Chondrocyte (in vitro differentiated cells): ENCODE data around the gene RO60. TPM values are rescaled to one million over a fixed set of nuclear protein-coding genes. Genes with fewer than 3 reads are reported as not detected.

Experiments used
- DNase-seq: peaks from one replicate; pipeline ENCODE4 v3.0.0; 2021; ENCODE audit warnings: mixed read lengths, low spot score
- H3K27ac Mint-ChIP-seq: one replicate; pipeline ENCODE4 v1.8.0; 2021; ENCODE audit warnings: mild to moderate bottlenecking, moderate library complexity, mixed read lengths; ENCODE audit not compliant: unreplicated experiment
- H3K27me3 Mint-ChIP-seq: 2 replicates; pipeline ENCODE4 v1.8.0; 2021; ENCODE audit warnings: low read depth, mixed read lengths
- H3K36me3 Mint-ChIP-seq: 2 replicates; pipeline ENCODE4 v1.8.0; 2021; ENCODE audit warnings: low read depth, mixed read lengths
- H3K4me1 Mint-ChIP-seq: 2 replicates; pipeline ENCODE4 v1.8.0; 2021; ENCODE audit warnings: low read depth, mild to moderate bottlenecking, mixed read lengths
- H3K4me3 Mint-ChIP-seq: one replicate; pipeline ENCODE4 v1.8.0; 2021; ENCODE audit warnings: mild to moderate bottlenecking, moderate library complexity, mixed read lengths; ENCODE audit not compliant: unreplicated experiment
- H3K9me3 Mint-ChIP-seq: 2 replicates; pipeline ENCODE4 v1.8.0; 2021; ENCODE audit warnings: low read depth, mixed read lengths
- CTCF ChIP-seq: fragments of 200-600 bp; sonication (generic); IDR thresholded peaks from 2 replicates; pipeline ENCODE4 v1.5.0; 2021; ENCODE audit warnings: antibody characterized with exemption, mild to moderate bottlenecking, moderate library complexity
- total RNA-seq: library from RNA; stranded (reverse); gene quantifications from 3 replicates; pipeline ENCODE4 v1.2.1, GENCODE V29; 2021

RO60 gene
- total RNA-seq, 1 donor from 2014 or later: 91.4 TPM

DNA sequence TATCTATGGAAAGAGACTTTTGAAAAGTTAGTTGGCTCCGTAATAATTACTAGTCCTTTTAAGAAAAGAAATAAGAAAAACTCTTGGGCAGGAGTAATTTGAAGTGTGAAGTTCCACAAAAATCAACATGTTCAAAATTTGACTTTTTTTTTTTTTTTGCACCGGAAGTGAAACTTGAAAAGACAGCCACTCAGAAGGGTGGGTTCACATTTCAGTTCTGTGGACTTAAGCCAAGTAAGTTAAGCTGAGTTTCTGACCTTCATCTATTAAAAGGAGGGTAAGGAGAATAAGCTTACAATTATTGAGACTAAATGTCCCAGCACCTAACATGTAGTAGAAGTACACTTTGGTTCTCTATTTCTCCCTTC, 11.0 kb downstream of the RO60 start:
- DNase-seq: no peak
- H3K36me3 Mint-ChIP-seq: no peaks in the 10 kb centered on the region
- no peaks in the 10 kb centered on the region for H3K27me3 Mint-ChIP-seq
- no peaks in the 10 kb centered on the region for H3K9me3 Mint-ChIP-seq
- peak overlapping the region; percentile 45 for H3K27ac Mint-ChIP-seq
- H3K4me3 Mint-ChIP-seq: no peak overlapping the region
- TF ChIP-seq CTCF: peak; percentile 42
- peaks cover 30% of the 10 kb centered on the region for H3K4me1 Mint-ChIP-seq

- peak overlapping the region; percentile 86 for H3K27ac Mint-ChIP-seq
- peaks cover 28% of the 10 kb centered on the region for H3K4me1 Mint-ChIP-seq
- no peak overlapping the region for H3K4me3 Mint-ChIP-seq
These were observed 11.5 kb downstream of the RO60 start for GRCh38 chr1:193070942-193071341.

GRCh38 chr1:193077991-193078390, 18.6 kb downstream of the RO60 start:
- no peak for DNase-seq

More at GRCh38 chr1:193070942-193071341, 11.5 kb downstream of the RO60 start:
- Mint-ChIP-seq H3K27me3 (no peaks in the 10 kb centered on the region), H3K36me3 (no peaks in the 10 kb centered on the region), H3K9me3 (no peaks in the 10 kb centered on the region)
- TF ChIP-seq CTCF: no peak
- no peak for DNase-seq

DNA sequence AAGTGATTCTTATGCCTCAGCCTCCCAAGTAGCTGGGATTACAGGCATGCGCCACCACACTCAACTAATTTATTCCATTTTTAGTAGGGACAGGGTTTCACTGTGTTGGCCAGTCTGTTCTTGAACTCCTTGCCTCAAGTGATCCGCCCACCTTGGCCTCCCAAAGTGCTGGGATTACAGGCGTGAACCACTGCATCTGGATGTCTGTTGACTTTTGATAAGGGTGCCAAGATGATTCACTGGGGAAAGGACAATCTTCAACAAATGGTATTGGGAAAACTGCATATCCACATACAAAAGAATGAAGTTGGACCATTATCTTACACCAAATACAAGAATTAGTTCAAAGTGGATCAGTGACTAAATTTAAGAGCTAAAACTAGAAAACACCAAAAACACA, 19.8 kb downstream of the RO60 start:
- no peaks in the 10 kb centered on the region for H3K27me3 Mint-ChIP-seq

More at GRCh38 chr1:193077991-193078390, 18.6 kb downstream of the RO60 start:
- Mint-ChIP-seq H3K9me3 (peaks cover 12% of the 10 kb centered on the region), H3K27me3 (no peaks in the 10 kb centered on the region), H3K27ac (no peak overlapping the region), H3K4me1 (no peaks in the 10 kb centered on the region), H3K36me3 (peaks cover 33% of the 10 kb centered on the region), H3K4me3 (no peak overlapping the region)
- TF ChIP-seq CTCF: no peak

GRCh38 chr1:193083365-193084088, 24.1 kb downstream of the RO60 start:
- Mint-ChIP-seq H3K4me1 (peaks cover 18% of the 10 kb centered on the region), H3K4me3 (no peak overlapping the region), H3K27ac (no peak overlapping the region), H3K36me3 (peaks cover 36% of the 10 kb centered on the region), H3K9me3 (peaks cover 3% of the 10 kb centered on the region), H3K27me3 (no peaks in the 10 kb centered on the region)
- no peak for DNase-seq
- no peak for TF ChIP-seq CTCF

More for the DNA sequence above, 19.8 kb downstream of the RO60 start:
- no peak for TF ChIP-seq CTCF
- H3K4me3 Mint-ChIP-seq: no peak overlapping the region
- no peak overlapping the region for H3K27ac Mint-ChIP-seq
- no peak for DNase-seq
- no peaks in the 10 kb centered on the region for H3K4me1 Mint-ChIP-seq
- H3K36me3 Mint-ChIP-seq: peaks cover 39% of the 10 kb centered on the region
- peaks cover 12% of the 10 kb centered on the region for H3K9me3 Mint-ChIP-seq
